ENCODE data around the gene CNTROB.

CNTROB gene

GRCh38 chr17:7910711-7911110 is 21.3 kb upstream of the CNTROB start:
- DNase-seq: no peak
- H3K27me3 ChIP-seq (ENCODE audit: insufficient read depth, low read depth, severe bottlenecking): no peaks in the 10 kb centered on the region
- H3K27ac ChIP-seq: no peak overlapping the region
- H3K9me3 ChIP-seq (ENCODE audit: severe bottlenecking): no peaks in the 10 kb centered on the region
- H3K4me3 ChIP-seq (ENCODE audit: low read depth, low read length): no peak overlapping the region
- H3K36me3 ChIP-seq: peaks cover 39% of the 10 kb centered on the region
- no peak for TF ChIP-seq CTCF (IDR thresholded peaks at IDR 0.05; ENCODE audit: low read depth, low read length)

GRCh38 chr17:7911116-7911515 is 20.9 kb upstream of the CNTROB start:
- DNase-seq: no peak
- Histone ChIP-seq H3K27me3 (ENCODE audit: insufficient read depth, low read depth, severe bottlenecking) (no peaks in the 10 kb centered on the region), H3K36me3 (peaks cover 38% of the 10 kb centered on the region), H3K27ac (no peak overlapping the region), H3K4me3 (ENCODE audit: low read depth, low read length) (no peak overlapping the region), H3K9me3 (ENCODE audit: severe bottlenecking) (no peaks in the 10 kb centered on the region)
- no peak for TF ChIP-seq CTCF (IDR thresholded peaks at IDR 0.05; ENCODE audit: low read depth, low read length)

GRCh38 chr17:7912927-7913524 is 19.0 kb upstream of the CNTROB start:
- no peaks in the 10 kb centered on the region for H3K27me3 ChIP-seq (ENCODE audit: insufficient read depth, low read depth, severe bottlenecking)
- no peaks in the 10 kb centered on the region for H3K9me3 ChIP-seq (ENCODE audit: severe bottlenecking)
- H3K27ac ChIP-seq: no peak overlapping the region
- H3K4me3 ChIP-seq (ENCODE audit: low read depth, low read length): no peak overlapping the region
- H3K36me3 ChIP-seq: peaks cover 25% of the 10 kb centered on the region
- peak; percentile 66 for TF ChIP-seq CTCF (IDR thresholded peaks at IDR 0.05; ENCODE audit: low read depth, low read length)
- DNase-seq: peak; percentile 48

- peak overlapping the region; percentile 72 for H3K4me3 ChIP-seq (ENCODE audit: low read depth, low read length)
- no peaks in the 10 kb centered on the region for H3K9me3 ChIP-seq (ENCODE audit: severe bottlenecking)
- H3K36me3 ChIP-seq: peaks cover 16% of the 10 kb centered on the region
- TF ChIP-seq CTCF (IDR thresholded peaks at IDR 0.05; ENCODE audit: low read depth, low read length): no peak
- H3K27ac ChIP-seq: peak overlapping the region; percentile 91
- H3K27me3 ChIP-seq (ENCODE audit: insufficient read depth, low read depth, severe bottlenecking): no peaks in the 10 kb centered on the region
- no peak for DNase-seq
Measured at GRCh38 chr17:7915179-7915610, 16.8 kb upstream of the CNTROB start.

- no peak for TF ChIP-seq CTCF (IDR thresholded peaks at IDR 0.05; ENCODE audit: low read depth, low read length)
- H3K27ac ChIP-seq: peak within 1 kb of the TSS; percentile 91
- peak within 1 kb of the TSS; percentile 72 for H3K4me3 ChIP-seq (ENCODE audit: low read depth, low read length)
- no peaks in the 10 kb centered on the region for H3K9me3 ChIP-seq (ENCODE audit: severe bottlenecking)
- peaks cover 12% of the 10 kb centered on the region for H3K36me3 ChIP-seq
- DNase-seq: peak; percentile 94
- no peaks in the 10 kb centered on the region for H3K27me3 ChIP-seq (ENCODE audit: insufficient read depth, low read depth, severe bottlenecking)
Measured at GRCh38 chr17:7915611-7916384, 16.2 kb upstream of the CNTROB start, which contains the start of gene RNF227. Gene RNF227 (minus strand): TSS chr17:7916289. CDS start chr17:7916195, 94 bp downstream.
